GM12878 (cell line): ENCODE measurements around the gene EEF1AKMT2. TPM values are rescaled to one million over a fixed set of nuclear protein-coding genes. Genes with fewer than 3 reads are reported as not detected.

Experiments used
- ATAC-seq: fragments of 200-7000 bp; cut with Tn5 transposase; 3 replicates; pipeline ENCODE4 v1.9.1; 2020; ENCODE audit warnings: mild to moderate bottlenecking, moderate library complexity
- BruUV-seq: library from RNA; stranded (reverse); fragments of 400-500 nt; replicated peaks from 2 replicates; lab custom pipeline; 2021; lab: Mats Ljungman, UMichigan
- CTCF ChIA-PET: fragments of 300-600 bp; sonication (Branson Sonifier 250); formaldehyde crosslinking; extraction: SDS; loops from one replicate; lab custom pipeline; 2021; ENCODE audit warnings: inconsistent platforms; lab: Yijun Ruan, JAX
- POLR2A ChIA-PET: fragments of 350-600 bp; formaldehyde crosslinking; extraction: SDS; loops from one replicate; lab custom pipeline; 2021; ENCODE audit warnings: inconsistent platforms; lab: Charles Lee
- RAD21 ChIA-PET: fragments of 300-600 bp; sonication (Branson Sonifier 250); formaldehyde crosslinking; loops from one replicate; lab custom pipeline; 2023; ENCODE audit warnings: antibody characterized with exemption; ENCODE audit not compliant: unreplicated experiment; lab: Charles Lee
- SMC1A ChIA-PET: fragments of 300-600 bp; sonication (Branson Sonifier 250); formaldehyde crosslinking; loops from one replicate; lab custom pipeline; 2023; ENCODE audit not compliant: unreplicated experiment, uncharacterized antibody; lab: Charles Lee
- DNase-seq: peaks from one replicate; pipeline ENCODE4 v3.0.0-alpha.2; 2011; ENCODE audit warnings: low read depth, low spot score
- FAIRE-seq: peaks from 3 replicates; lab custom pipeline; 2011; peaks lifted over from hg19 to GRCh38; lab: Jason Lieb, UNC
- H2AFZ ChIP-seq: 2 replicates; pipeline ENCODE4 v1.6.0; 2011; ENCODE audit warnings: low read depth, low read length, control low read depth; ENCODE audit not compliant: control insufficient read depth
- H3K27ac ChIP-seq: 2 replicates; pipeline ENCODE4 v1.5.1; 2011; ENCODE audit warnings: control low read depth; ENCODE audit not compliant: control insufficient read depth, insufficient read depth
- H3K27me3 ChIP-seq, 2 experiments: replicated peaks in 1 of 2; 2 replicates each; pipeline versions ENCODE4 v1.6.0 to v1.6.1; 2011; ENCODE audit warnings: low read length in 1 of 2; ENCODE audit not compliant: control insufficient read depth in 2 of 2, insufficient read depth in 2 of 2
- H3K36me3 ChIP-seq, 2 experiments: 2 replicates each; pipeline ENCODE4 v1.5.1; 2011; ENCODE audit warnings: low read length in 1 of 2; ENCODE audit not compliant: control insufficient read depth in 2 of 2, insufficient read depth in 2 of 2
- H3K4me1 ChIP-seq: 2 replicates; pipeline ENCODE4 v1.6.1; 2011; ENCODE audit warnings: mild to moderate bottlenecking, low read length, moderate library complexity, mixed read lengths; ENCODE audit not compliant: control insufficient read depth, insufficient read depth
- H3K4me2 ChIP-seq: 2 replicates; pipeline ENCODE4 v1.6.0; 2011; ENCODE audit warnings: control low read depth; ENCODE audit not compliant: control insufficient read depth, insufficient read depth
- H3K4me3 ChIP-seq: fragments of 200-600 bp; sonication (generic); 2 replicates; pipeline ENCODE4 v1.5.1; 2016
- H3K79me2 ChIP-seq: 2 replicates; pipeline ENCODE4 v1.6.0; 2011; ENCODE audit warnings: low read length; ENCODE audit not compliant: control insufficient read depth, insufficient read depth
- H3K9ac ChIP-seq: 2 replicates; pipeline ENCODE4 v1.8.0; 2011; ENCODE audit warnings: low read length, control low read depth, mixed read lengths; ENCODE audit not compliant: control insufficient read depth, insufficient read depth
- H3K9me3 ChIP-seq: replicated peaks from 3 replicates; pipeline ENCODE4 v1.5.1; 2011; ENCODE audit warnings: mild to moderate bottlenecking, low read length; ENCODE audit not compliant: control insufficient read depth, insufficient read depth
- H4K20me1 ChIP-seq: 2 replicates; pipeline ENCODE4 v1.6.0; 2011; ENCODE audit not compliant: control insufficient read depth, insufficient read depth
- IKZF1 ChIP-seq: fragments of 450-650 bp; conservative IDR thresholded peaks from 2 replicates; pipeline ENCODE4 v1.6.1; 2017; ENCODE audit warnings: antibody characterized with exemption, mild to moderate bottlenecking
- JUNB ChIP-seq: IDR thresholded peaks from 2 replicates; pipeline ENCODE4 v1.6.1; 2016; ENCODE audit warnings: antibody characterized with exemption, mild to moderate bottlenecking
- NFYA ChIP-seq: IDR thresholded peaks from 2 replicates; pipeline ENCODE4 v1.6.1; 2011; ENCODE audit warnings: low read depth, mild to moderate bottlenecking, low read length, improper control_type of control experiment, borderline replicate concordance
- PAX5 ChIP-seq: IDR thresholded peaks from 2 replicates; pipeline ENCODE4 v1.6.1; 2011; ENCODE audit warnings: low read depth, low read length, borderline replicate concordance
- POLR2AphosphoS5 ChIP-seq: IDR thresholded peaks from 2 replicates; pipeline ENCODE4 v1.6.1; 2011; ENCODE audit warnings: mild to moderate bottlenecking, low read length, inconsistent platforms
- ZNF622 ChIP-seq: fragments of 450-650 bp; IDR thresholded peaks from 2 replicates; pipeline ENCODE4 v1.6.1; 2017; ENCODE audit warnings: mild to moderate bottlenecking, inconsistent platforms
- WGBS: methylation state at CpG from one replicate; pipeline ENCODE4 v1.1.6; 2016; ENCODE audit warnings: low lambda C conversion rate; ENCODE audit not compliant: insufficient replicate concordance, insufficient coverage; ENCODE audit errors: missing lambda C conversion rate; 5-methylcytosine and 5-hydroxymethylcytosine counted together
- in situ Hi-C: fragments of 300-500 bp; cut with MboI; formaldehyde crosslinking; loops from 9 replicates; pipeline ENCODE4 v1.14.3; 2018; ENCODE audit warnings: mixed read lengths
- intact Hi-C: fragments of 100-400 bp; cut with micrococcal nuclease; formaldehyde crosslinking; loops from one replicate; pipeline ENCODE4 v1.14.2; 2022; ENCODE audit not compliant: unreplicated experiment
- polyA plus RNA-seq, 11 experiments: library from polyadenylated mRNA; depleted of rRNA in 4 of 11; unstranded in 6 of 11; stranded (reverse) in 5 of 11; fragments of >200 nt; fragmentation: Nextera tagmentation in 4 of 11; fragmentation: Illumina TruSeq in 1 of 11; extraction: Ambion mirVana in 4 of 11; extraction: Trizol in 1 of 11; gene quantifications; 1 replicate in 1 of 11; 2 replicates in 10 of 11; pipeline versions ENCODE4 v1.2.1 to v1.2.3, GENCODE V29; 2011 to 2016; ENCODE audit warnings: inconsistent platforms in 2 of 11, missing spikeins in 2 of 11, low read depth in 1 of 11
- total RNA-seq, 4 experiments: library from RNA; depleted of rRNA in 3 of 4; stranded (reverse); fragments of >200 nt in 3 of 4; fragmentation: Illumina TruSeq in 1 of 4; extraction: Trizol in 1 of 4; gene quantifications; 2 replicates each; pipeline versions ENCODE4 v1.2.1 to v1.2.3, GENCODE V29; 2013 to 2021
- TF ChIP-seq, protein P1 (sequence below): fragments of 450-650 bp; IDR thresholded peaks from 2 replicates; pipeline ENCODE4 v1.6.1; 2017; ENCODE audit warnings: low read depth, mild to moderate bottlenecking, moderate library complexity

The EEF1AKMT2 gene
- total and polyA plus RNA-seq, 10 of the 15 experiments (the other 5 are each of a cell fraction or from before 2014, with no cell fraction given): 9.1 to 29.3 (median 23.6) TPM

DNA sequence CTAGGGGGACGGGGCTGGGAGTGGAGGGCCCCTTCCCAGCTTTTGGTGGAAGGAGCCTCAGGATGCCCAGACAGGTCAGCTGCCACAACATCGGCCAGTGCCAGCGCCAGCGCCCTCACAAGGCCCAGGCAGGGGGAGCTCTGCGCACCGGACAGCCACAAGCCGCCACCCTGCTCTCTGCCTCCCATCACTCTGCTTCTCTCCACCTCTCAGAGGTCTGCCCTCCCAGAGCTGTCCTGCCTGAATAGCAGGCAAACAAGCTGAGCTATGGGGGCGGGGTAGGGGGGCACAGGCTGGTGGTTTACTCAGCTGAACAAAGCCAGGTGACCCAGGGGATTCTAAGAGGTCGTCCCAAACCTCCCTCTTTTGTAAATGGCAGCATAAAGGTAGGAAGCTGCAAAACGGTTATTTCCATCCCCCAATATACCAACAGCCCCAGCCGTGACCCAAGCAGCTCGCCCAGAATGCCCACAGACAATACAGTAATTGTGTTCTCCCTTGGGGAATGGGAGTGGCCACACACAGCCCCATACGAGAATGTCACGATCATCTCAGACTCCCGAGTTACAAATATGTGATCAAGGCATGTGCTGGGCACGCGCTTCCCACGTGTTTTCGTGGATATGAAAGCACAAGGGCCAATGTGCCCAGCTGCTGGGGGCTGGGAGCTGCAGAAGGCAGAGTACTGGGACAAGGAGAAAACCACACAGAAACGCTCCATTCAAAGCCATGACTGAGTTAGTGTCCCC is 67.2 kb downstream of the EEF1AKMT2 start (continued):
- TF ChIP-seq, protein P1, sequence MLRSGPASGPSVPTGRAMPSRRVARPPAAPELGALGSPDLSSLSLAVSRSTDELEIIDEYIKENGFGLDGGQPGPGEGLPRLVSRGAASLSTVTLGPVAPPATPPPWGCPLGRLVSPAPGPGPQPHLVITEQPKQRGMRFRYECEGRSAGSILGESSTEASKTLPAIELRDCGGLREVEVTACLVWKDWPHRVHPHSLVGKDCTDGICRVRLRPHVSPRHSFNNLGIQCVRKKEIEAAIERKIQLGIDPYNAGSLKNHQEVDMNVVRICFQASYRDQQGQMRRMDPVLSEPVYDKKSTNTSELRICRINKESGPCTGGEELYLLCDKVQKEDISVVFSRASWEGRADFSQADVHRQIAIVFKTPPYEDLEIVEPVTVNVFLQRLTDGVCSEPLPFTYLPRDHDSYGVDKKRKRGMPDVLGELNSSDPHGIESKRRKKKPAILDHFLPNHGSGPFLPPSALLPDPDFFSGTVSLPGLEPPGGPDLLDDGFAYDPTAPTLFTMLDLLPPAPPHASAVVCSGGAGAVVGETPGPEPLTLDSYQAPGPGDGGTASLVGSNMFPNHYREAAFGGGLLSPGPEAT: 0 out of 2 replicates have a peak, but pooled peaks have one; percentile 23
- TF ChIP-seq IKZF1: 0 out of 2 replicates have a peak, but pooled peaks have one; percentile 25
- no peak for TF ChIP-seq ZNF622
- TF ChIP-seq JUNB: no peak

DNA sequence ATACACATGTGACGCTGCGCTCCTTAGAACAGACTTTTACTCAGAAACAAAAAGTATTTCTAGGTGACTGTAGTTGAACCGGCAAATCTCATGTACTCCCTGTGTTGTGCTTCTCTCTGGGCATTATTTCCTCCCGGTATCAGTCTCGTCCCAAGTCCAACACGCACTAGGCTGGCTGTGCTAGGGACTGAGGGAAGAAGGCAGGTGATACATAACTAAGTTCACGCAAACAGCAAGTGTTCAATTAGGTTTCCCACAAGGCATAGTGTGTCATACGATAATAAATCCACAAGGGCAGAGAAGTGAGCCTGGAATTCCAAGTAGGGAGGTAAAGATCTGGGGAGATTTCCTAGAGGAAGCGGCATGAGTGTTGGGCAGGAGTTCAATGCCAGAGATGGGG is 67.9 kb downstream of the EEF1AKMT2 start:
- Histone ChIP-seq H2AFZ (no peak overlapping the region), H4K20me1 (no peaks in the 10 kb centered on the region), H3K27ac (peak overlapping the region; percentile 88), H3K79me2 (peaks cover 33% of the 10 kb centered on the region), H3K9ac (peak overlapping the region; percentile 3; the same call in 1 of the 2 replicates), H3K4me2 (peak overlapping the region; percentile 65), H3K4me3 (no peak overlapping the region), H3K36me3 (peaks cover 0 to 7% of the 10 kb centered on the region in 2 experiments; a peak in 2 of 4 replicates), H3K27me3 (no peaks in the 10 kb centered on the region), H3K9me3 (no peaks in the 10 kb centered on the region), H3K4me1 (peaks cover 71% of the 10 kb centered on the region)
- 25% methylated on average over 9 of the region's 9 CpGs for WGBS
- no peak for FAIRE-seq
- no peak for ATAC-seq
- DNase-seq: no peak
- TF ChIP-seq POLR2AphosphoS5: 0 out of 2 replicates have a peak, but pooled peaks have one; percentile 2
- TF ChIP-seq NFYA: no peak
- 0 out of 2 replicates have a peak, but pooled peaks have one; percentile 1 for TF ChIP-seq PAX5
- in situ Hi-C loops: loop anchor here (10.0 kb wide), 1 partner anchor 1329 kb away; no protein-coding TSS in a partner anchor
- SMC1A ChIA-PET: interaction anchor here (0.6 to 21.7 kb wide), 9 partner anchors 9 to 81 kb away, joined by 3 to 351 read pairs (median 16); no protein-coding TSS in a partner anchor
- intact Hi-C loops: no loop called here
- CTCF ChIA-PET: interaction anchor here (0.6 to 21.9 kb wide), 11 partner anchors 9 to 76 kb away, joined by 3 to 319 read pairs (median 8); no protein-coding TSS in a partner anchor
- BruUV-seq: TSS peak; percentile 78
- RAD21 ChIA-PET: interaction anchor here (1.0 to 15.5 kb wide), 9 partner anchors 9 to 193 kb away, joined by 3 to 360 read pairs (median 10); partner anchors contain the start of gene FAM53B
- POLR2A ChIA-PET: interaction anchor here (1.0 to 12.9 kb wide), 9 partner anchors 9 to 76 kb away, joined by 3 to 139 read pairs (median 15); no protein-coding TSS in a partner anchor
